Endothelial cell of umbilical vein (primary cell): ENCODE results near the gene NOP9. TPM values are rescaled to one million over a fixed set of nuclear protein-coding genes. Genes with fewer than 3 reads are reported as not detected.
A peak's percentile ranks its signal among the peaks of the same experiment; 100 is the strongest.

Experiments used
- BruUV-seq: library from RNA; stranded (reverse); fragments of 400-500 nt; replicated peaks from 2 replicates; lab custom pipeline; 2021; lab: Mats Ljungman, UMichigan
- CTCF ChIA-PET: fragments of 300-600, 350-600 bp; sonication (Branson Sonifier 250); formaldehyde crosslinking; loops from one replicate; lab custom pipeline; 2021; ENCODE audit warnings: antibody characterized with exemption, inconsistent platforms; lab: Charles Lee
- POLR2A ChIA-PET: fragments of 300-600, 350-600 bp; sonication (Branson Sonifier 250); formaldehyde crosslinking; loops from one replicate; lab custom pipeline; 2021; ENCODE audit warnings: antibody characterized with exemption, inconsistent platforms; lab: Charles Lee
- DNase-seq: peaks from one replicate; pipeline ENCODE4 v3.0.0-alpha.2; 2011; ENCODE audit warnings: low read depth, low spot score
- FAIRE-seq: peaks from 2 replicates; lab custom pipeline; 2011; peaks lifted over from hg19 to GRCh38; lab: Jason Lieb, UNC
- H2AFZ ChIP-seq: 2 replicates; pipeline ENCODE4 v1.6.0; 2012; ENCODE audit warnings: low read depth, low read length, control low read depth, inconsistent platforms
- H3K27ac ChIP-seq: 2 replicates; pipeline ENCODE4 v1.5.1; 2011; ENCODE audit warnings: low read depth, mild to moderate bottlenecking, control low read depth, low read length, moderate library complexity; ENCODE audit not compliant: insufficient read depth
- H3K27me3 ChIP-seq, 2 experiments: 2 replicates each; pipeline versions ENCODE4 v1.6.0 to v1.6.1; 2011; ENCODE audit warnings: low read length in 2 of 2, mixed read lengths in 1 of 2; ENCODE audit not compliant: control insufficient read depth in 2 of 2, insufficient read depth in 2 of 2
- H3K36me3 ChIP-seq, 2 experiments: 2 replicates in 1 of 2; 3 replicates in 1 of 2; pipeline ENCODE4 v1.5.1; 2011; ENCODE audit warnings: low read length in 2 of 2, mild to moderate bottlenecking in 1 of 2, moderate library complexity in 1 of 2; ENCODE audit not compliant: control insufficient read depth in 2 of 2, insufficient read depth in 2 of 2; ENCODE audit errors: extremely low read depth in 1 of 2
- H3K4me1 ChIP-seq: 3 replicates; pipeline ENCODE4 v1.5.1; 2011; ENCODE audit warnings: mild to moderate bottlenecking, low read length; ENCODE audit not compliant: control insufficient read depth, insufficient read depth; ENCODE audit errors: extremely low read depth
- H3K4me2 ChIP-seq: 2 replicates; pipeline ENCODE4 v1.6.1; 2011; ENCODE audit warnings: low read length, control low read depth, mixed read lengths; ENCODE audit not compliant: insufficient read depth
- H3K4me3 ChIP-seq, 3 experiments: fragments of 200-600 bp in 1 of 3; sonication (generic), shearing (Covaris generic) in 1 of 3; replicated peaks in 1 of 3; 2 replicates each; pipeline ENCODE4 v1.5.1; 2011 to 2016; ENCODE audit warnings: control low read depth in 3 of 3, low read length in 3 of 3, mild to moderate bottlenecking in 2 of 3, inconsistent platforms in 1 of 3, low read depth in 1 of 3, moderate library complexity in 1 of 3; ENCODE audit not compliant: insufficient read depth in 1 of 3
- H3K79me2 ChIP-seq: 2 replicates; pipeline ENCODE4 v1.6.0; 2012; ENCODE audit warnings: low read length, inconsistent platforms; ENCODE audit not compliant: control insufficient read depth, insufficient read depth
- H3K9ac ChIP-seq: replicated peaks from 2 replicates; pipeline ENCODE3; 2011; ENCODE audit warnings: low read length, control low read depth; ENCODE audit not compliant: insufficient read depth; ENCODE audit errors: extremely low read depth
- H3K9me1 ChIP-seq: replicated peaks from 3 replicates; pipeline ENCODE4 v1.6.0; 2011; ENCODE audit warnings: mild to moderate bottlenecking, low read length; ENCODE audit not compliant: control insufficient read depth, insufficient read depth; ENCODE audit errors: extremely low read depth
- H3K9me3 ChIP-seq: replicated peaks from 2 replicates; pipeline ENCODE4 v1.5.1; 2012; ENCODE audit warnings: low read length, inconsistent platforms; ENCODE audit not compliant: control insufficient read depth, insufficient read depth
- H4K20me1 ChIP-seq: replicated peaks from 2 replicates; pipeline ENCODE3; 2011; ENCODE audit warnings: mild to moderate bottlenecking, low read length; ENCODE audit not compliant: control insufficient read depth, insufficient read depth; ENCODE audit errors: extremely low read depth
- EZH2 ChIP-seq: IDR thresholded peaks from 2 replicates; pipeline ENCODE4 v1.6.1; 2012; ENCODE audit warnings: borderline replicate concordance, low read depth, mild to moderate bottlenecking, moderate library complexity, low read length, inconsistent platforms; ENCODE audit not compliant: severe bottlenecking
- FOS ChIP-seq: IDR thresholded peaks from 2 replicates; pipeline ENCODE4 v1.6.1; 2011; ENCODE audit warnings: mild to moderate bottlenecking, low read length, moderate library complexity, borderline replicate concordance; ENCODE audit not compliant: insufficient read depth
- GATA2 ChIP-seq: IDR thresholded peaks from 2 replicates; pipeline ENCODE4 v1.7.0; 2011; ENCODE audit warnings: low read depth, mild to moderate bottlenecking, moderate library complexity, mixed read lengths, low read length; ENCODE audit not compliant: insufficient read length, insufficient read depth
- JUN ChIP-seq: IDR thresholded peaks from 2 replicates; pipeline ENCODE4 v1.6.1; 2011; ENCODE audit warnings: borderline replicate concordance, low read depth; ENCODE audit not compliant: insufficient read length, insufficient read depth
- MAX ChIP-seq: IDR thresholded peaks from 2 replicates; pipeline ENCODE4 v1.6.1; 2011; ENCODE audit not compliant: insufficient read depth, insufficient read length
- MYC ChIP-seq: IDR thresholded peaks from one replicate; pipeline ENCODE4 v1.6.1; 2011; ENCODE audit warnings: mild to moderate bottlenecking, low read depth, low read length
- POLR2A ChIP-seq: IDR thresholded peaks from 2 replicates; pipeline ENCODE4 v1.6.1; 2012; ENCODE audit warnings: low read depth, mild to moderate bottlenecking, control low read depth, low read length
- POLR2AphosphoS5 ChIP-seq: IDR thresholded peaks from 2 replicates; pipeline ENCODE4 v1.6.1; 2012; ENCODE audit warnings: low read depth, mild to moderate bottlenecking, control low read depth, low read length, moderate library complexity; ENCODE audit not compliant: insufficient read depth
- dilution Hi-C: fragments of 300-500 bp; cut with MboI; formaldehyde crosslinking; loops from one replicate; pipeline ENCODE4 v1.15.0; 2019; ENCODE audit warnings: low sequenced_read_pairs; ENCODE audit not compliant: extremely low pct_ligation_motif_present
- intact Hi-C: fragments of 100-400 bp; cut with micrococcal nuclease; formaldehyde crosslinking; loops from one replicate; pipeline ENCODE4 v1.10.0; 2022
- polyA plus RNA-seq, 4 experiments: library from polyadenylated mRNA; depleted of rRNA in 3 of 4; stranded (reverse) in 3 of 4; unstranded in 1 of 4; fragments of >200 nt; gene quantifications; 2 replicates each; pipeline versions ENCODE4 v1.2.1 to v1.2.3, GENCODE V29; 2011 to 2012; ENCODE audit warnings: missing spikeins in 1 of 4
- total RNA-seq: library from RNA; stranded (reverse); gene quantifications from 2 replicates; pipeline ENCODE4 v1.2.3, GENCODE V29; 2021
- TF ChIP-seq, protein P1 (sequence below), 2 donors: IDR thresholded peaks; 1 replicate in 1 of 2; 2 replicates in 1 of 2; pipeline ENCODE4 v1.5.1; 2011; ENCODE audit warnings: low read length in 2 of 2, mild to moderate bottlenecking in 2 of 2, moderate library complexity in 2 of 2, control low read depth in 1 of 2, inconsistent platforms in 1 of 2, low read depth in 1 of 2; ENCODE audit not compliant: insufficient read depth in 1 of 2; ENCODE audit errors: extremely low read depth in 1 of 2

NOP9 gene
- total and polyA plus RNA-seq, 2 donors (not counting 3 experiments of a cell fraction or from before 2014, with no cell fraction given), result 16.2 to 31.0 TPM

DNA sequence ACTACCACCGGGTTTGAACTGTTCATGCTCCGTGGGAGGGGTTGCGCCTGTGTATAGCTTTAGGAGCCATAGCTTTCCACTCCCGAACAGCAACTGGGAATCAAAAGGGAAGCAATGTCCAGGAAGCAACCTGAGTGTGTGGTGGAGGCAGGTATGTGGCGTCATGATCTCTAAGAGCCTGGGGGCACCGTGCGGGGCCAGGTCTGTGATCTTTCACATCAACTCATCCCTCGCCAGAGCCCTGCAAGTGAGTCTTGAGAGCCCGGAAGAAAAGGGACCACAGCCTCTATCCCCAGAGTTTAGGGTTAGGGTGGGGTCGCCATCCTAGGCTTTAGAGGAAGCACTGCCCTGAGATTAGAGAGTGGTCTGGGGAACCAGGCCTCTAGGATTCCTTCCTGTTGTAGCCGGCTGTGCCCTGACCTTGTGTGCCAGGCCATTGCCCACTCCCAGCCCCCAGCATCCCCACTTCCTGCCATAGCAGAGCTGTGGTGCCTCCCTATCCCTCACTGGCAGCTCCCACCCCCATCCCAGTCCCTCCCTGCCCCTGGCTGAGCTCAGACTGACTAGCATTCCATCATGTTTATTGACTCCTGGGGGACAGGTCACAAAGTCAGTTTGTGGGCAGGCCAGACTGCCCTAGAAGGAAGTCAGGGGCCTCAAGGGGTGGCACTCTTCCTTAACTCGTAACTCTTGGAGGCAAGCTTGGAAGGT is 36.0 kb downstream of the NOP9 start:
- TF ChIP-seq MYC (no peak), FOS (no peak), POLR2AphosphoS5 (peak; percentile 44), POLR2A (peak; percentile 24)
- no peaks in the 10 kb centered on the region for H3K9me1 ChIP-seq
- H3K27ac ChIP-seq, result peak overlapping the region; percentile 59
- peak overlapping the region; percentile 80 for H3K9ac ChIP-seq
- intact Hi-C loops (loop anchor here (2.0 kb wide), 1 partner anchor 53 kb away; no protein-coding TSS in a partner anchor), dilution Hi-C loops (no loop called here)
- ChIA-PET CTCF (interaction anchor here (0.7 to 20.1 kb wide), 7 partner anchors 7 to 98 kb away, joined by 3 to 811 read pairs (median 20); partner anchors contain the start of genes CBLN3, KHNYN and NFATC4), POLR2A (interaction anchor here (1.0 kb wide), 1 partner anchor 96 kb away, joined by 4 read pairs; no protein-coding TSS in a partner anchor)
- no TSS peak for BruUV-seq
- DNase-seq (peak; percentile 41), FAIRE-seq (no peak)
- H3K4me3 ChIP-seq, result peak overlapping the region in 2 of 3 experiments; percentile 70 to 83
- H3K9me3 ChIP-seq, result no peaks in the 10 kb centered on the region
- H3K79me2 ChIP-seq, result no peaks in the 10 kb centered on the region
- peaks cover 37% of the 10 kb centered on the region for H3K4me1 ChIP-seq
- peak overlapping the region; percentile 83 for H2AFZ ChIP-seq
- peak overlapping the region; percentile 89 for H3K4me2 ChIP-seq
- H4K20me1 ChIP-seq, result no peaks in the 10 kb centered on the region
- H3K36me3 ChIP-seq, result peaks cover 0 to 5% of the 10 kb centered on the region in 2 experiments
- peaks cover 2 to 3% of the 10 kb centered on the region in 2 experiments for H3K27me3 ChIP-seq

- Histone ChIP-seq H4K20me1 (no peaks in the 10 kb centered on the region), H3K4me2 (no peak overlapping the region), H3K4me1 (peaks cover 36% of the 10 kb centered on the region), H3K9ac (no peak overlapping the region), H3K36me3 (no peaks in the 10 kb centered on the region), H3K79me2 (no peaks in the 10 kb centered on the region), H3K27ac (no peak overlapping the region), H2AFZ (no peak overlapping the region), H3K4me3 (no peak overlapping the region), H3K9me1 (no peaks in the 10 kb centered on the region), H3K27me3 (peaks cover 5 to 9% of the 10 kb centered on the region in 2 experiments), H3K9me3 (no peaks in the 10 kb centered on the region)
- ChIA-PET CTCF (interaction anchor here (0.5 to 20.1 kb wide), 4 partner anchors 9 to 373 kb away, joined by 3 to 811 read pairs (median 12); partner anchors contain the start of genes CBLN3 and KHNYN), POLR2A (no interaction called here)
- dilution Hi-C loops, result no loop called here
- no peak for DNase-seq
- no peak for FAIRE-seq
- intact Hi-C loops, result no loop called here
- no TSS peak for BruUV-seq
- TF ChIP-seq MAX (no peak), JUN (no peak), EZH2 (no peak), GATA2 (no peak), POLR2AphosphoS5 (no peak), FOS (no peak), POLR2A (no peak), MYC (no peak)
- TF ChIP-seq, protein P1, sequence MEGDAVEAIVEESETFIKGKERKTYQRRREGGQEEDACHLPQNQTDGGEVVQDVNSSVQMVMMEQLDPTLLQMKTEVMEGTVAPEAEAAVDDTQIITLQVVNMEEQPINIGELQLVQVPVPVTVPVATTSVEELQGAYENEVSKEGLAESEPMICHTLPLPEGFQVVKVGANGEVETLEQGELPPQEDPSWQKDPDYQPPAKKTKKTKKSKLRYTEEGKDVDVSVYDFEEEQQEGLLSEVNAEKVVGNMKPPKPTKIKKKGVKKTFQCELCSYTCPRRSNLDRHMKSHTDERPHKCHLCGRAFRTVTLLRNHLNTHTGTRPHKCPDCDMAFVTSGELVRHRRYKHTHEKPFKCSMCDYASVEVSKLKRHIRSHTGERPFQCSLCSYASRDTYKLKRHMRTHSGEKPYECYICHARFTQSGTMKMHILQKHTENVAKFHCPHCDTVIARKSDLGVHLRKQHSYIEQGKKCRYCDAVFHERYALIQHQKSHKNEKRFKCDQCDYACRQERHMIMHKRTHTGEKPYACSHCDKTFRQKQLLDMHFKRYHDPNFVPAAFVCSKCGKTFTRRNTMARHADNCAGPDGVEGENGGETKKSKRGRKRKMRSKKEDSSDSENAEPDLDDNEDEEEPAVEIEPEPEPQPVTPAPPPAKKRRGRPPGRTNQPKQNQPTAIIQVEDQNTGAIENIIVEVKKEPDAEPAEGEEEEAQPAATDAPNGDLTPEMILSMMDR (IDR thresholded peaks at IDR 0.05; ENCODE audit: extremely low read depth in 1 of 2, insufficient read depth in 1 of 2, low read depth in 1 of 2, low read length in 2 of 2), result no peak
Measured at GRCh38 chr14:24337144-24337823, 37.6 kb downstream of the NOP9 start.
